Stomach smooth muscle (tissue), 2 donors: ENCODE data around the gene NFE2L1.

Experiments
- H3K27ac ChIP-seq: one replicate; pipeline ENCODE4 v1.7.0; 2013; ENCODE audit warnings: mild to moderate bottlenecking, low read length, inconsistent platforms
- H3K27me3 ChIP-seq, 2 donors: one replicate each; pipeline ENCODE4 v1.7.0; 2013; ENCODE audit warnings: low read length in 2 of 2; ENCODE audit not compliant: insufficient read depth in 2 of 2, control insufficient read depth in 1 of 2
- H3K36me3 ChIP-seq, 2 donors: one replicate each; pipeline ENCODE4 v1.7.0; 2013; ENCODE audit warnings: low read length in 2 of 2; ENCODE audit not compliant: control insufficient read depth in 2 of 2, insufficient read depth in 2 of 2
- H3K4me1 ChIP-seq: one replicate; pipeline ENCODE4 v1.7.0; 2013; ENCODE audit warnings: low read length; ENCODE audit not compliant: control insufficient read depth, insufficient read depth
- H3K4me3 ChIP-seq, 2 donors: one replicate each; pipeline ENCODE4 v1.7.0; 2013; ENCODE audit warnings: low read length in 2 of 2
- H3K9ac ChIP-seq, 2 donors: one replicate each; pipeline ENCODE4 v1.7.0; 2013; ENCODE audit warnings: low read length in 2 of 2, mild to moderate bottlenecking in 1 of 2
- H3K9me3 ChIP-seq, 2 donors: one replicate each; pipeline ENCODE4 v1.7.0; 2013; ENCODE audit warnings: low read length in 2 of 2; ENCODE audit not compliant: control insufficient read depth in 2 of 2
- donor health status: healthy.
- donor health status: Pancreatic carcinoma.

Gene NFE2L1

GRCh38 chr17:48051283-48051682 is 3.1 kb downstream of the NFE2L1 start:
- Histone ChIP-seq H3K27me3 (no peaks in the 10 kb centered on the region), H3K27ac (peak overlapping the region; percentile 92), H3K9me3 (no peaks in the 10 kb centered on the region), H3K4me3 (peak overlapping the region; percentile 50 to 58), H3K9ac (peak overlapping the region; percentile 55 to 84), H3K4me1 (peaks cover 76% of the 10 kb centered on the region), H3K36me3 (peaks cover 5 to 20% of the 10 kb centered on the region in 2 donors)

DNA sequence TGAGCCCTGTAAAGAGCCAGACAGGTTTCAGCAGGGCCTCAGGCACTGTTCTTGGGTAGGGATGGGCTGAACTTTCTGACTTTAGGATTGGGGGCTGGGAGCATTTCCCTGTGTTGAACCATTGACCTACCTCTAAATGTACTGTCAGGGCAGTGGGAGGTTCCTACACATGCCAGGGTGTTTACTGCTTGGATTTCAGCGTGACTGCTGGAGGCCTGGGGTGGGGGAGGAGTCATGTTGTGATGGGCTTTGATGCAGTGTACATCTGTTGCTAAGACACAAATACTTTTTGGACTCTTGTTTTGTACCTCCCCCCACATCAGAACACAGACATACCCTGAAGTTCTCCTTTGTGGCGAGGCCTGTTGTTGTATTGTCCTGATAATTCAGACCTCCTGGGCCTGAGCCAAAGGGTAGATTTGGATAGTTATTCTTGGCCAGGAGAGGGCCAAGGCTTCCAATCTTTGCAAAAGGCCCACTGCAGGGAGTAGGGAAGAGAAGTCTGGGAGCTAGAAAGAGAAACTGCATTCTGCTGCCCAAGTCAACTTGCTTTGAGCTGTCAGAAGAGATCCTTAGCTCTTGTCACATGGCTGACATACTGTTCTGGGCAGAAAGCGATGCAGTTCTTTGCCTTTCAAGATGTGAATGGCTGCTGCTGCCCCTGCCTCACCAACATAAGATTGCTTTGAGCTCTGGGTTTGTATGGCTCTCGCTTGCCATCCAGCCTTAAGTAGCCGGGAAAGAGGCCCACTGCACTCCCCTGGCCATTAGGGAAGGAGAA is 3.7 kb downstream of the NFE2L1 start:
- peaks cover 71% of the 10 kb centered on the region for H3K4me1 ChIP-seq
- peak overlapping the region; percentile 50 to 58 for H3K4me3 ChIP-seq
- peak overlapping the region; percentile 68 to 84 for H3K9ac ChIP-seq
- peaks cover 11 to 27% of the 10 kb centered on the region in 2 donors for H3K36me3 ChIP-seq
- no peaks in the 10 kb centered on the region for H3K27me3 ChIP-seq
- H3K27ac ChIP-seq, result peak overlapping the region; percentile 92
- no peaks in the 10 kb centered on the region for H3K9me3 ChIP-seq

DNA sequence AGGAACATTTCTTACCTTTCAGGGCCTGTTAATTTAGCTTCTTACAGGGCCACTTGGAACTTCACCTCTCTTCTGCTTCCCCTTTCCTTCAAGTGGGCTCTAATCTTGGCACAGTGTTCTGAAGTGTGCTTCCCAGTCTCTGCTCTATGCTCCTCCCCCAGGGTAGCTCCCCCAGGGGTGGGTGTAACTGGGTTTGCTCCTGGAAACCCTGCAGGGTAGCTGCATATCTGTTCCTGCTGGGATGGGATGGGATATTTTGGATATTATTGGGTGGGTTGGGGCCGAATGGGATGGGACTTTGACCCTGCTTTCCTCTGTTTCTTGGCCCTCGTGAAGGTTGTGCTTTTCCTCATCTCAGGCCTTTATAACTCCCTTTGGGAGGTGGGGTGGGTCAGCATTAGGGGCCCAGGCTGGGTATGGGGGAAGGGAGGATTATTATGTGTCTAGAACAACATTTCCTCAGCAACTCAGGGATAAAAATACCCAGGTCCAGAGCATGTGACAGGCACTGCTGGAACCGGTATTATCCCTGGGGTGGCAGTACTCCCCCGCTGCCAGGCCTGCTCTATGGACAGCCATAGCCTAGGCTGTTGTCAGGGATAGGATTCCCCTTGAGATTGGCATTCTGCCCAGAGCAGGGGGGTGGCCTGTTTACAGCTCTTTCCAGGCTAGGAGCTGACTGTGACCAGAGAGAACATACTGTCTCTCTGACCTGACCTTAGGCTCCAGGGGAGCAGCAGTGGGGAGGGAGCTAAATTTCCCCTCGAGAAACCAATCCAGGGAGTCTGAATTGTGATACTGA is 5.0 kb downstream of the NFE2L1 start:
- peak overlapping the region; percentile 52 to 58 for H3K4me3 ChIP-seq
- H3K27me3 ChIP-seq, result no peaks in the 10 kb centered on the region
- peaks cover 23 to 39% of the 10 kb centered on the region in 2 donors for H3K36me3 ChIP-seq
- H3K9ac ChIP-seq, result peak overlapping the region; percentile 48 to 68
- peak overlapping the region; percentile 92 for H3K27ac ChIP-seq
- no peaks in the 10 kb centered on the region for H3K9me3 ChIP-seq
- peaks cover 68% of the 10 kb centered on the region for H3K4me1 ChIP-seq

- peaks cover 28 to 46% of the 10 kb centered on the region in 2 donors for H3K36me3 ChIP-seq
- H3K27ac ChIP-seq, result peak overlapping the region; percentile 92
- H3K27me3 ChIP-seq, result no peaks in the 10 kb centered on the region
- H3K4me1 ChIP-seq, result peaks cover 68% of the 10 kb centered on the region
- H3K9ac ChIP-seq, result peak overlapping the region; percentile 42 to 48
- H3K9me3 ChIP-seq, result no peaks in the 10 kb centered on the region
- H3K4me3 ChIP-seq, result peak overlapping the region; percentile 52 to 58
These were observed 5.6 kb downstream of the NFE2L1 start for GRCh38 chr17:48053758-48054237.

- peak overlapping the region; percentile 13 to 58 for H3K4me3 ChIP-seq
- peak overlapping the region; percentile 92 for H3K27ac ChIP-seq
- peaks cover 35 to 53% of the 10 kb centered on the region in 2 donors for H3K36me3 ChIP-seq
- H3K9me3 ChIP-seq, result no peaks in the 10 kb centered on the region
- no peaks in the 10 kb centered on the region for H3K27me3 ChIP-seq
- peak overlapping the region; percentile 21 to 48 for H3K9ac ChIP-seq
- H3K4me1 ChIP-seq, result peaks cover 65% of the 10 kb centered on the region
These were observed 6.4 kb downstream of the NFE2L1 start for GRCh38 chr17:48054238-48055185.

GRCh38 chr17:48055531-48056245 is 7.5 kb downstream of the NFE2L1 start:
- Histone ChIP-seq H3K4me1 (peaks cover 56% of the 10 kb centered on the region), H3K9me3 (no peaks in the 10 kb centered on the region), H3K27me3 (no peaks in the 10 kb centered on the region), H3K27ac (peak overlapping the region; percentile 46), H3K4me3 (peak overlapping the region in 1 of 2 donors; percentile 29), H3K36me3 (peaks cover 43 to 59% of the 10 kb centered on the region in 2 donors), H3K9ac (no peak overlapping the region)

- Histone ChIP-seq H3K27ac (peak overlapping the region; percentile 24), H3K4me3 (no peak overlapping the region), H3K36me3 (peaks cover 42 to 54% of the 10 kb centered on the region in 2 donors), H3K9ac (no peak overlapping the region), H3K9me3 (no peaks in the 10 kb centered on the region), H3K27me3 (no peaks in the 10 kb centered on the region), H3K4me1 (peaks cover 49% of the 10 kb centered on the region)
These were observed 8.1 kb downstream of the NFE2L1 start for GRCh38 chr17:48056246-48056745.

GRCh38 chr17:48056879-48057278 is 8.7 kb downstream of the NFE2L1 start:
- no peaks in the 10 kb centered on the region for H3K9me3 ChIP-seq
- no peaks in the 10 kb centered on the region for H3K27me3 ChIP-seq
- H3K27ac ChIP-seq, result no peak overlapping the region
- H3K4me3 ChIP-seq, result no peak overlapping the region
- H3K9ac ChIP-seq, result no peak overlapping the region
- H3K4me1 ChIP-seq, result peaks cover 44% of the 10 kb centered on the region
- peaks cover 47 to 55% of the 10 kb centered on the region in 2 donors for H3K36me3 ChIP-seq

GRCh38 chr17:48057626-48058025 is 9.5 kb downstream of the NFE2L1 start:
- Histone ChIP-seq H3K4me1 (peaks cover 36% of the 10 kb centered on the region), H3K36me3 (peaks cover 51 to 62% of the 10 kb centered on the region in 2 donors), H3K27ac (no peak overlapping the region), H3K27me3 (no peaks in the 10 kb centered on the region), H3K4me3 (no peak overlapping the region), H3K9ac (no peak overlapping the region), H3K9me3 (no peaks in the 10 kb centered on the region)
